ENCODE data around the gene MIDN. TPM values are rescaled to one million over a fixed set of nuclear protein-coding genes. Genes with fewer than 3 reads are reported as not detected.

Gene MIDN
- total RNA-seq, 1 experiment from 2014 or later = 125 TPM

- Histone ChIP-seq H3K4me3 (ENCODE audit: low read depth, low read length) (no peak overlapping the region), H3K9me3 (no peaks in the 10 kb centered on the region), H3K27me3 (replicated peaks; ENCODE audit: control insufficient read depth, insufficient read depth, low read length) (no peaks in the 10 kb centered on the region), H3K4me1 (peaks cover 40% of the 10 kb centered on the region), H3K36me3 (ENCODE audit: control insufficient read depth, insufficient read depth, low read length) (peaks cover 2% of the 10 kb centered on the region; the same call in 1 of the 2 replicates)
- POLR2A ChIA-PET = no interaction called here
- no TSS peak for BruUV-seq (replicated peaks)
- Mint-ChIP-seq H3K4me3 (ENCODE audit: unreplicated experiment) (peak overlapping the region; percentile 89), H3K27me3 (ENCODE audit: insufficient read depth, unreplicated experiment) (no peaks in the 10 kb centered on the region), H3K27ac (ENCODE audit: unreplicated experiment) (peak overlapping the region; percentile 94), H3K4me1 (ENCODE audit: low read depth, unreplicated experiment) (peaks cover 26% of the 10 kb centered on the region), H3K9me3 (ENCODE audit: unreplicated experiment) (no peaks in the 10 kb centered on the region), H3K36me3 (ENCODE audit: insufficient read depth, unreplicated experiment) (peaks cover 82% of the 10 kb centered on the region)
- DNase-seq = no peak
- CTCF ChIA-PET = no interaction called here
- intact Hi-C loops (cut with micrococcal nuclease; ENCODE audit: unreplicated experiment) = no loop called here
- TF ChIP-seq CTCF (IDR thresholded peaks at IDR 0.05; ENCODE audit: insufficient read depth in 1 of 2, low read depth in 1 of 2, low read length in 1 of 2, severe bottlenecking in 1 of 2, unreplicated experiment in 1 of 2) = no peak
Observed at GRCh38 chr19:1271528-1272422, 23.4 kb downstream of the MIDN start.

- no peaks in the 10 kb centered on the region for H3K9me3 Mint-ChIP-seq (ENCODE audit: unreplicated experiment)
- intact Hi-C loops (cut with micrococcal nuclease; ENCODE audit: unreplicated experiment) = no loop called here
- peaks cover 22% of the 10 kb centered on the region for H3K4me1 Mint-ChIP-seq (ENCODE audit: low read depth, unreplicated experiment)
- BruUV-seq (replicated peaks) = TSS peak; percentile 4
- H3K27me3 Mint-ChIP-seq (ENCODE audit: insufficient read depth, unreplicated experiment) = no peaks in the 10 kb centered on the region
- peak overlapping the region; percentile 33 for H3K4me3 Mint-ChIP-seq (ENCODE audit: unreplicated experiment)
- Histone ChIP-seq H3K4me1 (peaks cover 33% of the 10 kb centered on the region), H3K27me3 (replicated peaks; ENCODE audit: control insufficient read depth, insufficient read depth, low read length) (no peaks in the 10 kb centered on the region), H3K4me3 (ENCODE audit: low read depth, low read length) (no peak overlapping the region), H3K9me3 (no peaks in the 10 kb centered on the region), H3K36me3 (ENCODE audit: control insufficient read depth, insufficient read depth, low read length) (peaks cover 2% of the 10 kb centered on the region; the same call in 1 of the 2 replicates)
- no peak for DNase-seq
- peaks cover 83% of the 10 kb centered on the region for H3K36me3 Mint-ChIP-seq (ENCODE audit: insufficient read depth, unreplicated experiment)
- CTCF ChIA-PET = interaction anchor here (0.9 to 1.4 kb wide), 2 partner anchors 29 to 69 kb away, joined by 3 to 11 read pairs; no protein-coding TSS in a partner anchor
- POLR2A ChIA-PET = no interaction called here
- TF ChIP-seq CTCF (IDR thresholded peaks at IDR 0.05; ENCODE audit: insufficient read depth in 1 of 2, low read depth in 1 of 2, low read length in 1 of 2, severe bottlenecking in 1 of 2, unreplicated experiment in 1 of 2) = no peak
- peak overlapping the region; percentile 91 for H3K27ac Mint-ChIP-seq (ENCODE audit: unreplicated experiment)
Observed at GRCh38 chr19:1272423-1273262, 24.3 kb downstream of the MIDN start.

Measured in Caco-2 (cell line).